Measurements from ENCODE around the gene TRIM31. TPM values are rescaled to one million over a fixed set of nuclear protein-coding genes. Genes with fewer than 3 reads are reported as not detected.

The TRIM31 gene
- total RNA-seq, 1 donor from 2014 or later = not detected

DNA sequence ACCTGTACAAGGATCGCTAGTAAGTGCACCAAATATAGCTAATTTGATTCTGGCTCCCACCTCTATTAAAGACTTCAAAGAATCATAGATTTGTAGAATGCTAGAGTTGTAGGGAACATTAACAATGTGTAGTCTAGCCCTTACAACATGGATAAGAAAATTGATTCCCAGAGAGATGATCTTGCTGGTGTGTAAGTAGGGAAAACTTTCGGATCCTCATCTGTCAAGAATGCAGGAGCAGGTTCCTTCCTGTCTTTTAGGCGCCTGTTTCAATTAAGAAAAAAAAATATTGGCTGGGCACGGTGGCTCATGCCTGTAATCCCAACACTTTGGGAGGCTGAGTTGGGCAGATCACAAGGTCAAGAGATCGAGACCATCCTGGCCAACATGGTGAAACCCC, 25.0 kb downstream of the TRIM31 start:
- intact Hi-C loops (cut with micrococcal nuclease) = no loop called here

DNA sequence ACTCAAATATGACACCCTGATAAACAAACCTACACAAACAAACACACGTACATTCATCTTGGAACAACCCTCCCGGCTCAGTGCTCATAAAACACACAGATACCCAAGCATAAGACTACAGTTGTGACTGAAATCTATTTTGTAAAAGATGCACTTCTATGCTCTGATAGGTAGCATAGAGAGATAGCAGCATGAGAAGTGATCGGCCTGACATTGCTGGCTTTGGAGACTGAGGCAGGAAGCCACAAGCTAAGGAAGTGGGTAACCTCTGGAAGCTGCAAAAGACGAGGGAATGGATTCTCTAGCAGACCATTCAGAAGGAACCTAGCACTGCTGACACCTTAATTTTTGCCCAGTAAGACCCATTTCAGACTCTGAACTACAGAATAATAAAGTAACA, 35.7 kb downstream of the TRIM31 start:
- intact Hi-C loops (cut with micrococcal nuclease) = no loop called here

DNA sequence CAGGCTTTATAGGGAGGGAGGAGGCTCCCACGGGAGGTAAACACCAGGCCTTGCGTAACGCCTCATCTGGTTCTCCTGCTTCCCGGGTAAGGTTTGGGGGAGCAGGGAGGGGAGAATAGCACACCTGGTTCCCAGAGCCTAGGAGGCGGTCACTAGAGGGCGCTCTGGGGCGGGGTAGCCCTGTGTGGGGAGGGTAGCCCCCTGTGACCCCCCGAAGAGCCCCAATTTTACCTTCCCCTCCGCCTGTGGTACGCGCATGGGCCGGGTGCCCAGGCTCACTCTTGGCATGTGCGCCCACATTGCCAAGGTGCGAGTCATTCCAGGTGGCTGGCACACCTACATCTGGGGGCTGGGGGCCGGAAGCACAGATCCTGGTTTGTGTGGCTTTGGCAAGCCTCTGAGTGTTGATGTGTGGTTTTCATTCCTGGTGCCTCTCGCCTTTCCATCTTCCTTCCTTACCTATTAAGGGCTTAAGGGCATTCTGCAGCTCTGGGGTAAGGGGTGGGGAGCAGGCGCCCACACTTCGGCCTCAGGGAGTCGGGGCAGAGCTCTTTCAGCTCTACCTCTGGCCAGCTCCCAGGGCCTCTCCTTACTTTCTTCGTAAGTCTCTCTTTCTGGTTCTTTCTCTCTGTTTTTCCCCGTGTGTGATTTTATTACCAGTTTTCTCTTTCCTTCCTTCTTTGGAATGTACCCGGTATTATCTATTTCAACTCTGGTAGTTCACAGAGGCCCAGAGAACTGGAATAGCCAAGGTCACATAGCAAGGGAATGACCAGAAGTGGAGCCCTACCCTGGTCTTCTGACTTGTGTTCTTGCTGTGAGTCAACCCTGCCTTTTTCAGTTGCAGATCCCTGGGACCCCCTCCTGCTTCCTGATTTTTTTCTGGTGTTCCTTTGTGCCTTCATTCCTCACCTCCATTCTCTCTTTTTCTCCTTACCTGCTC, 36.8 kb downstream of the TRIM31 start:
- intact Hi-C loops (cut with micrococcal nuclease) = no loop called here

DNA sequence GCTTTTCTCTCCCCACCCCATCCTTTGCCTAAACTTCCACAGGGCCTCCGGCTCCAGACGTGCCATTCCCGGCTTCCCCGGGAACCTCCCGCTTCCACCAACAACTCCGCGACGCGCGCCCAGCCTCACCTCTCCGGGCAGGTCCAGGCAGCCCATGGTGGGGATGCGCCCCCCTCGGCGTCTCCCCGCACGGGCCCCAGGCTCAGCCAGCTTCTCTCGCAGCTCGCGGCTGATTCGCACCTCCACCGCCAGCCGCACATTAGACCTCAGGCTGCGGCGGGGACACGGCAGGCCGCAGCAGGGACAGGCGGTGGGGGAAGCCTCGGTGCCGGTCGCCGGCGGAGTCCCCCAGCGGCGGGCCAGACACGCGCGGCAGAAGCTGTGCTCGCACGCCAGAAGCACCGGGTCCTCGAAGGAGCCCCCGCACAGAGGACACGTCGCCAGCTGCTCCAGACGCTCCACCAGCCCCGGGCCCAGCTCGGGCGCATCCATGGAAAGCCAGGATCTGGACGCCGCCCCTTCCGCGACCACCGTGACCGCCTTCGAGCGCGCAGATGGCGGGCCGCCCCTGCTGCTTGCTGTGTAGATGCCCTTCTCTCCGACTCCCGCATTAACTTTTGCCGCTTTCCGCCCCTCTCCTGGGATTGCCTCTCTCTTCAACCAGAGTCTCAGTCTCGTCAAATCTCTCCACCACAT, 37.6 kb downstream of the TRIM31 start, which contains the start of gene RNF39:
RNF39 (minus strand) TSS at position 676 of the 696 bp plus-strand sequence; CDS start at position 492, 184 bp downstream.
- intact Hi-C loops (cut with micrococcal nuclease) = no loop called here

DNA sequence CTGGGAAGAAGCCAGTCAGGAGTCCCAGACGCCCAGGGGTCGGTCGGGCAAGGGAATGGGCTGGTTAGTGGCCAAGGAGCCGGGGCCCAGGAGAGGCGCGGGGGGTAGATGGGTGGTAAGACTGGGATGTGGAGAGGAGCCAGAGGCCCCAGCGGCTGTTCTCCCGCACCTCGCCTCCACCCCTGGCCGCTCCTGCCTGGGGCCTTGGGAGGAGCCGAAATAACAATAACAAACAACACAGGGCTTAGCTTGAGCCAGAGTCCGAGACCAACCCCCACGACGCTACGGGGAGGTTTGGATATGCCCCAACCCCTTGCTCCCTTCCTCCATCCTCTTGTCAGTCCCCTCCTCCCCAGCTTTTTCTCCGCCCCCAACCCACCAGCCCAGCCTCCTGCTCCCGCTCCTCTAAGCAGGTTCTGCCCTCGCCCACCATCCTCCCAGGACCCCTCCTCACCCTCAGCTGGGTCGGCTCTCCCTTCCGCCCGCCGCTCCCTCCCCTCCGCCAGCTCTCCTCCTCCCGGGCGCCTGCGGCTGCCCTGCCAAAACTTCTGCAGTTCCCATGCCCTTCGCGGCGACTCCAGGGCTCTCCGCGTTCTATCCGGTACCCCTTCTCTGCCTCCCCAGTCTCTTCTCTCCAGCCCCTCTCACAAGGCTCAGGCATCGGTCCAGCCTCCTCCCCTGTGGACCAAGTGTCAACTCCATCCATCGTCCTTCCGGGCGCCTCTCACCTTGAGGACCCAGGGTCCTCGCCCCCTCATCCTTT, 38.4 kb downstream of the TRIM31 start:
- intact Hi-C loops (cut with micrococcal nuclease) = no loop called here

DNA sequence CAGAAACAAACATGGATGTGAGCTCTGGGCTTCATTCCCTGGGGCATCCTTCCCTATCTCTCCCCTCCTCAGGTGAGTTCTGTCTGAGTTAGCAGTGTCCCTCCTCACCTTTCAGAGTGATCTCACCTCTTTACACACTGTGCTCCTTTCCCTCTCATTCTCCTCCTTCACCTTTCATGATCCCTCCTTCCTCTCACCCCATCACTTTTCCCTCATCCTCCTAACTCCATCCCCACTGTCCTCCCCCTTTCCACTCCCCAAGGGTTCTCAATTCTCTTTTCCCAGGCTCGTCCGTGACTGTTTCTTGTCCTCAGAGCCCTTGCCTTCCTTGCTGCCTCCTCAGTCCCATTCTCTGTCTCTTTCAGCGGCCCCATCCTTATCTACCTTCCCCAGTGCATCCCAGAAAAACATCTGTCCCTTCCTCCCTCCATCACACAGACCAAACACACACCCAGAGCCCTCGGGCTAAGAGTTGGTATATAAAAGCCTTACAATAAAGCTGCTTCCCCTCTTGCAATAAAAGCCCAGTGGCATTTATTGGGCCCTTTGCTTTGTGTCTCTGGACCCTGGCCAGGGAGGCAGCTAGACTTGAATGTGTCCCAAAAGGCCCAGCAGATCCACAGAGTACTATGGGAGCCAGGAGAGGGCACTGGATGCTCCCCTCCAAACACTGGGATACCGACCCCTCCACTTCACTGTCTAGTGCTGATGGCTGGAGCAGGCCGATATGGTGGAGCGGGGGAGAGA, 39.2 kb downstream of the TRIM31 start:
- intact Hi-C loops (cut with micrococcal nuclease) = no loop called here

DNA sequence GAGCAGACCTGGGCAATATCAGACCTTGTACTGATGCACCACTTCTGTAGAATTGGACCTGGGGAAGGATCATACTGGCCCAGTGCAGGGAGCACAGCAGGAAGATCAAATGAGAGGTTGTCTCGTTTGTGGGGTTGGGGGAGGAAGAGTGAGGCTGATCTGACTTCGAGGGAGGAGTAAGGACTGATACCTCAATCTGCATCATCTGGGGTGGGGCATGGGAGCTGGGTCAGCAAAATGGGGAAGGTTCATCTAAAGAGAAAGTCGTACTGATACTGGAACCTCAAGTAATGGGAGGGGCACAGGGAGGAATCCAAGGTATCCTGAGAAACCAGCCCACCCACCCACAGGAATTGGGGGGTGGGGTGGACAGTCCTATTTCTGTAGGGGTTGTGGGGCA, 41.0 kb downstream of the TRIM31 start:
- intact Hi-C loops (cut with micrococcal nuclease) = no loop called here

DNA sequence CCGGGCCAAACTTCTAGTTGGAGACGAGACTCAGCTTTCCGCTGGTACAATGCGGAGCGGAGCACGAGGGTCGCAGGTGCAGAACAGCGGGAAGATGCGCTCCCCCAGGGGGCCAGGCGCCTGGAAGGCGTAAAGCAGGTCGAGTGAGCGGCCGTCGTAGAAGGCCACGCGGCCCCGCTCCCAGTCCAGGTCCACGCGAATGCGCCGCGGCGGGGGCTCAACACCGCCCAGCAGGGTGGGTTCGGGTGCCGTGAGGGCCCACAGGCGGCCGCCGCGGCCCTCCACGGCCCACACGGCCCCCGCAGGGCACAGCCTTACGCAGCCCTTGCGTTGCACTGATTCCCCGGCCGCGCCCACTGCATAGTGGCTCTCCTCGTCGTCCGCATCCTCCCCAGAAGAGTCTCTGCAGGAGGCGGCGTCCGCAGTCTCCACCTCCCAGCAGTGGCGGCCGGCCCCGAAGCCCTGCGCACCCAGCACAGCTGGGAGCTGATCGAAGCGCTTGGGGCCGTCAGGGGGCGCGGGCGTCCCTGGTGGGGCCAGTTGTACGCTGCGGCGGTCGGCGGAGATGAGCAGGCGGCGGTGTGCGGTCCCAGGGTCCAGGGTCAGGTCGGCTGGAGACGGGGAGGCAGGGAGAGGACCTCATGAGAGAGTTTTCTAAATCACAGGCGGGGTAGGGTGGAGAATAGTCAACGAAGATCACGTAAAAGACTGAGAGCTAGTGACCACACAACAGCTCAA, 41.6 kb downstream of the TRIM31 start:
- intact Hi-C loops (cut with micrococcal nuclease) = no loop called here

DNA sequence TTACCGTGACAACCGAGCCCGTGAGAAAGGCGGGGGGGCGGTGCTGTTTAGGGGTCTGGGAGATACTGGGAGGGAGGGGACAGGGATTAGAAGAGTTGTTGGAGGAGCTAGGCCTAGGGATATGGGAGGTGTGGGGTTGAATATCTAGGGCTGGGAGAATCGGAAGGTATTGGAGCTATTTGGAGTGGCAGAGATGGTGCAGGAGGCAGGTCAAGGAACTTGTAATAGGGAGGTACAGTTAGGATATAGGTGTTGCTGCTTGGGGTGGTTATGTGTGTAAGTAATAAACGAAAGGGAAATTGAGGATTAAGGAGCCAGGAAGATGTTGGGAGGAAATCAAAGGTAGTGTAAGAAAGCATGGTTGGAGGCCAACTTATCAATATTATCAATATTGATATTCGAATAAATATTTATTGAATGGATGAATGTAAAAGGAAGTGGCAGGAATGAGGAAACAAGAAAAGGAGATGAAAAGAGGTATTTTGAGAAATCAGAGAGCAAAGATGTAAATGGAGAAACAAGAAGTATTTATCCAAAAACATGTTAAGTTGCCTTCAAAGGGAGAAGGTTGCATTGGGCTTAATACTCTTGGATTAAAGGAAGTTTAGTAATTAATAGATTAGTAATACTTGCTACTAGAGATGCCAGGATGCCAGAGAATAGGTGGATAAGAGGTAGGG, 45.3 kb downstream of the TRIM31 start:
- intact Hi-C loops (cut with micrococcal nuclease) = loop anchor here (1.0 to 5.0 kb wide), 12 partner anchors 63 to 1335 kb away; partner anchors contain the start of genes ABCF1, MICA, RPP21 and TCF19

DNA sequence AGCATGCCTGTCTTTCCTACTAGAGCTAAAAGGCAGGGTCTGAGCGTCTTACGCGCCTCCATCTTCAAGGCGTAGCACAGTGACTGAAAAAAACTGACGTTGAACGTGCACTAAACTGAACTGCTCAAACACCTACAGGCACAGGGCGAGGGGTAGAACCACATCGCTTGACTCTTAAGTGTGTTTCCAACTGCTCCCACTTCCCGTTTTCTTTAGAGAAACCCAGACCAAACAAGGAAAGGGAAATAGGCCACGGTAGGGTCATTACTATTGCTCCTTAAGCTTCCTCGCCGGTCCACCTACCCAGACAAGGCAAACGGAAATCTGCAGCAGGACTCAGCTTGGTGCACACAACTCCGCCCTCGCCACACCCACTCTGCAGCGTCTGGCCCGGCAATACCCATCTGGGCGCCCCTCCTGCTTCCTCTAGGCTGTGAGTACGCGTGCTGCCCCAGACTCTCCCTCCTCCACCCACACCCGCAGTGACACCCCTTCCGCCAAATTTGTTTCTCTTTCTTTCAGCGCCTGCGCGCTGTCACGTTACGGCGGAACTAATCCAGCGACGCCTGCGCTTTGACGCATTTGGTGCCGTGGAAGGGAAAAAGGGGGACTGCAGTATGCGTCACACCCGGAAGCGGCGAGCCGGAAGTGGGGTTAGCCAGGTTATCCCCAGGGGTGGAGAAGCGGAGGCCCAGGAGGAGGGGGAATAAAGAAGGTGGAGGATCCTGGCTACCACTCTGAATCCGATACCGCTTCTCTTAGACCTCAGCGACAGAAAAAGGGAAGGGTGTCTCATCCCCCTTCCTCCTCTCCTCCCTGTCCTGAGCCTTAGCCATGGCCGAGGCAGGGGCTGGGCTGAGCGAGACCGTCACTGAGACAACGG, 46.1 kb downstream of the TRIM31 start, which contains the start of gene PPP1R11:
PPP1R11 (plus strand) TSS at position 622 of the 883 bp plus-strand sequence; CDS start at position 835, 213 bp downstream.
- intact Hi-C loops (cut with micrococcal nuclease) = loop anchor here (1.0 to 5.0 kb wide), 17 partner anchors 64 to 1335 kb away; partner anchors contain the start of genes ABCF1, GNL1, HLA-A and MICA

DNA sequence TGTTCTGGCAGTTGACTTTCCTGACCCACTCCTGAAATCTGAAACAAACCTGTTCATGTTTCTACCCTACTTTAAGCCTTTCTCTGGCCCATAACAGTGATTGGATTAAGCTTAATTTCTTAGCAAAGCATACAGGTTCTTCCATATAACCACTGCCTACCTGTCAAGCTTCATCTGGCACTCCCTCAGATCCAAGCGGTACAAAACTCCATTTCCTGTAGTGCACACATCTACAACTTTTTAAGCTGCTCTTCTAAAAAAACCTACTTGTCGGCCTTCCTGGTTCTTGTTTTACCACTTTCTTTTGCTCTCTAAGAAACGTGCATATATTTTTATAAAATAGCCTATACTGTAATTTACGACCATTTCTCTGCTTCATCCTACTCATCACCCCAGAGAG, 46.8 kb downstream of the TRIM31 start:
- intact Hi-C loops (cut with micrococcal nuclease) = loop anchor here (1.0 to 5.0 kb wide), 14 partner anchors 65 to 1336 kb away; partner anchors contain the start of genes ABCF1, GNL1, HLA-A and MICA

DNA sequence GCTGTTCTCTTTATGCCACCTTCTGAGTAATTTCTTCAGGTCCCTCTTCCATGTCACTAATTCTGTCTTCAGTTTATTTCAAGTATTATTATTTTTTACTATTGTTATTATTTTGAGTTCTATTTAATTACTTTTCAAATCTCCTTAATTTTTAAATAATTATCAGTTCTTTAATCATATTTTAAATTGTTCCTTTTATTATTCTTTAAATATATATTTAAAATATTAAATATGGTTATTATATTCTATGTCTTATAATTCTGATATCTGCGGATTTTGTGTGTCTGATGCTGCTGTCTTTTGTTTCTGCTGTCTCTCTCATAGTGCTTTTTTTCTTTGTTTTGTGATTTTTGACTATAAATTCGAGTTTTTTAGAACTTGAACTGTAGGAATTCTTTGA, 49.6 kb downstream of the TRIM31 start:
- intact Hi-C loops (cut with micrococcal nuclease) = loop anchor here (5.0 kb wide), 1 partner anchor 341 kb away; the partner anchor contains the start of gene HLA-F

DNA sequence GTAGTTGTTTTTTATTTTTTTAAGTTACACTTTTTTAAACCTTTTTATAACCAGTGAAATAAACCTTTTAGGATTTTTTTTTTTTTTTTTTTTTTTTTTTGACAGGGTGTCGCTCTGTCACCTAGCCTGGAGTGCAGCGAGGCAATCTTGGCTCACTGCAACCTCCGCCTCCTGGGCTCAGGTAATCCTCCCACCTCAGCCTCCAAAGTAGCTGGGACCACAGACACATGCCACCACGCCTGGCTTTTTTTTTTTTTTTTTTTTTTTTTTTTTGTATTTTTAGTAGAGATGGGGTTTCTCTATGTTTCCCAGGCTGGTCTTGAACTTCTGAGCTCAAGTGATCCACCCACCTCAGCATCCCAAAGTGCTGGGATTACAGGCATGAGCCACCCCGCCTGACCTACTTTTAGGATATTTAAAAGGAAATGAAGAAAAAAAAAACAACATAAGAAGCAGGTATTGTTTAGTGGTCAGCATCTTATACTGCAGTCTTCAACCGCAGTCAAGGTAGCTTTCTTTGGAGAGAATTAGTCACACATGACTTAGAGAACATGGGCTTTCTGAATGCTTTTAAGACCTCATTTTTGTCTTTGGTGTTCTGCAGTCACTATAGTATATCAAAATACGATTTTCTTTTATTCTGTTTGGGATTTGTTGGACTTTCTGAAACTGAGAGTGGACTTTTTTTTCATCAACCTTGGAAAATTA, 50.3 kb downstream of the TRIM31 start:
- intact Hi-C loops (cut with micrococcal nuclease) = loop anchor here (5.0 kb wide), 1 partner anchor 340 kb away; the partner anchor contains the start of gene HLA-F

DNA sequence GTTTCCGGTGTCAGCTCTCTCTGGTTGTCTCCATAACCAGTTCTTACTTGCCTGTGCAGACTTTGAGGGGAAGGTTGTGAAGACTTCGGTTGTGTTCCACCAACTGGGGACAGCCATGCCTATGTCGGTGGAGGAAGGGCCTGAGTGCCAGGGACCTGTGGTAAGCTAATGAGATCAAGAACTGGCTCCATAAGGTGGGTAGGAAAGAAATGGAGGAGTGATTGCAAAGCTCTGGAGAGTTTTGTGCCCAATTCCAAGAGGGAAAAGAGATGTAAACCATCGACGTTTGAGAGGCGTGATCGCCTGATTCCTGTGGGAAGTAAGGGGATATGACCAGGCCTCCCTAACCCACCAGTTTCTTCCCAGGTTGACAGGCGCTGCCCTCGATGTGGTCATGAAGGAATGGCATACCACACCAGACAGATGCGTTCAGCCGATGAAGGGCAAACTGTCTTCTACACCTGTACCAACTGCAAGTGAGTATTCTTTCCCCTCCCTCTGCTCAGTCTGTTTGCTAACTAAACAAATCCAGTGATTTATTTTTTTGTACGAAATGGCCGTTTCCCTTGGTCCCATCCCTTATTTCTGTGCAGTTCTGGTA, 50.9 kb downstream of the TRIM31 start:
- intact Hi-C loops (cut with micrococcal nuclease) = loop anchor here (1.0 to 5.0 kb wide), 4 partner anchors 41 to 340 kb away; partner anchors contain the start of gene HLA-F

DNA sequence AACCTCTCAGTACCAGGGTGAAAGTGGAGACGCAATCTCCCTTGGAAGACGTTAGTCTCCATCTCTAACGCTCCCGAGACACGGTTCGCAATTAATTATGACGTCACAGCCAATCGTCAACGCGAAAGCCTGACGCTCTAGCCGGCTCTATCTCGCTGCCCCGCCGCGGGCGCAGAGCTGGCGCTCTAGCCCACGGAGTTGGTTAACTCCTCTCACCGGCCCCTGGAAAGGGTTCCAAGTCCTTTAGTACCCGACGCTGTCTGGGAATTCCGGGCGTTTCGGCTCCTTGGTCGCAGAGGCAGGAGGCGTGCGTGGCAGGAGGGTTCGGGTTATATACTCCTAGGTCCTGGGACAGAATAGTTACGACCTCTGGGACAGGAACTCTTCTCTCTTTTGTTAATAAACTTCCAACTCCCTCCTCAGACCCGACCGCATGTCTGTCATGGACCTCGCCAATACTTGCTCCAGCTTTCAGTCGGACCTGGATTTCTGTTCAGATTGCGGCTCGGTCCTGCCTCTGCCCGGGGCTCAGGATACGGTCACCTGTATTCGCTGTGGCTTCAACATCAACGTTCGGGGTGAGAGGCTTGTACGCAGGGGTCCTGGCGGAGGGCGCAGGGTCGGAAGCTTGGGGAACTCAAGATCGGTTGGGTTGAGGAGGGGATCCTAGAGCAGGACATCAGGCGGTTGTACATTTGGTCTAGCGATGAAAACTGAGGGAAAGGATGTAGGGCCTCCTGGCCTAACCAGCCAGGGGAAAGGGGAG, 51.6 kb downstream of the TRIM31 start, which contains the start of gene POLR1H:
POLR1H (plus strand) TSS at position 174 of the 766 bp plus-strand sequence; CDS start at position 434, 260 bp downstream.
- intact Hi-C loops (cut with micrococcal nuclease) = loop anchor here (1.0 to 5.0 kb wide), 4 partner anchors 42 to 339 kb away; partner anchors contain the start of gene HLA-F

Measured in T-helper 1 cell treated with Interleukin-12 subunit alpha and Interleukin-12 subunit beta and Interleukin-4 antibody, amounts not matched to agents 30 ng/mL and 1 ng/mL, for 36 hours (primary cell).